NB4 (cell line): ENCODE data around the gene RPL27A.
"Not testable (repeated sequence)": the region's sequence is repeated elsewhere in the genome, so short reads cannot be mapped to it uniquely, and the experiment has no call there.

Experiments used
- DNase-seq: peaks from one replicate; pipeline ENCODE4 v3.0.0; 2010; ENCODE audit warnings: low read depth
- H3K4me3 ChIP-seq: one replicate; pipeline ENCODE4 v1.5.1; 2011; ENCODE audit warnings: mild to moderate bottlenecking, low read depth, low read length, moderate library complexity
- MYC ChIP-seq: IDR thresholded peaks from 2 replicates; pipeline ENCODE4 v1.6.1; 2011; ENCODE audit warnings: low read depth, low read length
- POLR2A ChIP-seq: IDR thresholded peaks from 2 replicates; pipeline ENCODE4 v1.6.1; 2011; ENCODE audit warnings: mild to moderate bottlenecking; ENCODE audit not compliant: insufficient read length; ENCODE audit errors: extremely low read depth
- TF ChIP-seq, protein P1 (sequence below): IDR thresholded peaks from 2 replicates; pipeline ENCODE4 v1.6.1; 2011; ENCODE audit warnings: low read depth, low read length
- TF ChIP-seq, protein P2 (sequence below): IDR thresholded peaks from one replicate; pipeline ENCODE4 v1.5.1; 2012; ENCODE audit warnings: low read depth, low read length

The RPL27A gene

DNA sequence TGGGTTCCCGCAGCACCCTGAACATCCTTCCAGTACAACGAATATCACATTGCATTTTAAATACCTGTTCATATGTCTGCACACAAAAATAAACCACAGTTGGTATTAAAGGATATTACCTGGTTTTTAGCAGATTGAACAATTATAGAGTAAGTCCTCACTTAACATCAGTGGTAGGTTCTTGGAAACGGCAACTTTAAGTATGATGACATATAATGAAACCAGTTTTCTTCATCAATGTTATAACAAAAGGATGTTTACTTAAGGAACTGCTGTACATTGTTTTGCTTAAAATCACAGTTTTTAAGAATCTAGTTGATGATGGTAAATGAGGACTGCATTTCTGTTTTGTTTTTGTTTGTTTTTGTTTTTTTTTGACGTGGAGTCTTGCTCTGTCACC lies 28.1 kb upstream of the RPL27A start:
- no peak for DNase-seq
- TF ChIP-seq POLR2A (no peak), MYC (no peak)
- TF ChIP-seq, protein P1, sequence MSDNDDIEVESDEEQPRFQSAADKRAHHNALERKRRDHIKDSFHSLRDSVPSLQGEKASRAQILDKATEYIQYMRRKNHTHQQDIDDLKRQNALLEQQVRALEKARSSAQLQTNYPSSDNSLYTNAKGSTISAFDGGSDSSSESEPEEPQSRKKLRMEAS = no peak
- TF ChIP-seq, protein P2, sequence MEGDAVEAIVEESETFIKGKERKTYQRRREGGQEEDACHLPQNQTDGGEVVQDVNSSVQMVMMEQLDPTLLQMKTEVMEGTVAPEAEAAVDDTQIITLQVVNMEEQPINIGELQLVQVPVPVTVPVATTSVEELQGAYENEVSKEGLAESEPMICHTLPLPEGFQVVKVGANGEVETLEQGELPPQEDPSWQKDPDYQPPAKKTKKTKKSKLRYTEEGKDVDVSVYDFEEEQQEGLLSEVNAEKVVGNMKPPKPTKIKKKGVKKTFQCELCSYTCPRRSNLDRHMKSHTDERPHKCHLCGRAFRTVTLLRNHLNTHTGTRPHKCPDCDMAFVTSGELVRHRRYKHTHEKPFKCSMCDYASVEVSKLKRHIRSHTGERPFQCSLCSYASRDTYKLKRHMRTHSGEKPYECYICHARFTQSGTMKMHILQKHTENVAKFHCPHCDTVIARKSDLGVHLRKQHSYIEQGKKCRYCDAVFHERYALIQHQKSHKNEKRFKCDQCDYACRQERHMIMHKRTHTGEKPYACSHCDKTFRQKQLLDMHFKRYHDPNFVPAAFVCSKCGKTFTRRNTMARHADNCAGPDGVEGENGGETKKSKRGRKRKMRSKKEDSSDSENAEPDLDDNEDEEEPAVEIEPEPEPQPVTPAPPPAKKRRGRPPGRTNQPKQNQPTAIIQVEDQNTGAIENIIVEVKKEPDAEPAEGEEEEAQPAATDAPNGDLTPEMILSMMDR = no peak
- H3K4me3 ChIP-seq = no peak overlapping the region

DNA sequence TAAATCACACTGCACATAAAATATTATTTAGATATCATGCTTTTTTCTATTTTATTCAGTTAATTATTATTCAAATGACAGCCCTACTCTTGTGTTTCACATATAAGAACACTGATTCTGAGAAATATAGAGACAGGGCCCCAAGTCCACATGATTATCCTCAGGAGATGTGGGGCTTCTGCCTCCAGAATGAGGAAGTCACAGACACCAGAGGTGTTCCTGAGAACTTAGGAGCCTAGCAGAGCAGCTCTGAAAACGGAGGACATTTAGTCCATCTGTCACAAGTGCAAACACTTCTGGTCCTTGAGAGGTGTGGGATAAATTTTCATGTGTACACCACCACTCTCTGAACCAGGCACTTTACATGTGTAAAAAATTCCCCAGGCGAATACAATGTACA lies 26.3 kb upstream of the RPL27A start:
- DNase-seq = peak; percentile 11
- no peak overlapping the region for H3K4me3 ChIP-seq
- TF ChIP-seq POLR2A = no peak
- TF ChIP-seq, protein P2 = no peak
- TF ChIP-seq, protein P1 = no peak
- no peak for TF ChIP-seq MYC

DNA sequence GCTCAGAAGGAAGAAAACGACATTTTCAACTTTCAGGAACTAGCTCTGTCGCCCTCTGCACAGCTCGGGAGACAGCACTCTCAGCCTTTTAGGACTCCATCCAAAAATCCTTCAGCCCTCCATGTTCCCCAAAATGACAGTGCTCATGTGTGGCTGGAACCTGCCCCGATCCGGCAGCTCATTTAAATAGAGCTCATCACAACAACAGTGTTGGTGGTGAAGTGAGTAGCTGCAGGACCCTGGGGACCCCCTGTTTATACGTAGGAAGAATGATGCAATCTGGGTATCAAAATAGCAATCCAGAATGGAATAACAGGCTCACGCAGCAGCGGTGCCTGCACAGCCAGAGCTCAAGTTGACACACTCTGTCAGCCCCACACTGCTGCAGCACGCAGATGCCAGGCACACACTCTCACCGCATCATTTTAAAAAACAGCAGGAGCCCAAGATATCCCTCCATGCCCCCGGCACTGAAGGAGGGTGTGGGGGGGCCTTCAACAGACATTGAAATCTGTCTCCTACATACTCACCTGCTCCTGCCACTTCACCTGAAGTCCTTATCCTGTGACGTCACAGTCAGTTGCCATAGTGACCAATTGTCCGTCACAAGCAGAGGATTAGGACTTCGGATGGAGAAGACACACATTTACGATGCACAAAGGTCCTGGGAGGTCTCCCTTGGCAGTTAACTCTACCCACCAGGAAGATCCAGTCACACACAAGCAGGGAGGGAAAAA lies 24.1 kb upstream of the RPL27A start:
- TF ChIP-seq POLR2A (no peak), MYC (no peak)
- TF ChIP-seq, protein P2 = no peak
- TF ChIP-seq, protein P1 = no peak
- no peak for DNase-seq
- H3K4me3 ChIP-seq = no peak overlapping the region

DNA sequence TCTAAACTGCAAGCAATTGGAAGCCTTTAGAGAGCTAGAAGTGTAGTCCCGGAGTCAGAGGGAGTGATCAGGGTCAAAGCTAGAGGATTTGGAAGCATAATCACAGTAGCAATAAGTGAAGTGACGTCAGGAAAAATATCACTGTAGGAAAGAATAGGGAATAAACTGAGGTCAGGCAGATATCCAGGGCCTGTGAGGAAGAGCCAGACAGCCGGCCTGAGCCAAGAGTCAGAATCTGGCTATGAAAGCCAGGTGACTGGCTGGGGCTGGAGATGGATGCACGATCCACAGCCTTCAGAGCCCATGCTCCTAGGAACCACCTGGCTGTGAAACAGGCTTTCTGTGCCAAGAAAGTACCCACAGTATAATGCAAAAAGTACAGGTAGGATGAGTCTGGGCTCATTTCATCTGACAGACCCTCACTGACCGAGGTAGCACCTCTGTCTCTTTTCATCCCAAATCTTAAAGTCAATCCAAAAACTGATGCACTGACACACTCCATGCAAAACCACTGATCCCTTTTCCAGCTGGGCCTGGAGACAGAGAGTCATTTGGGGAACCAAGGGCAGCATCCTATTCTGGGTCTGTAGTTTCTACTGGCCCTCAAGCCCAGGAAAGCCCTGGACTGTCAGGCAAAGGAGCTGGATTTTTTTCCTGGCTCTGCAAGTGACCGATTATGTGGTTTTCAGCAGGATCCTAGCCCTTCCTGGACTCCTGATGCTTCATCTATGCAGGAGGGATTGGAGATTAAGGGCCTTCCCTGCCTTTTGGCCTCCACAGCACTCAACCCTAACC lies 21.4 kb upstream of the RPL27A start:
- TF ChIP-seq, protein P1 = no peak
- TF ChIP-seq, protein P2 = no peak
- H3K4me3 ChIP-seq = no peak overlapping the region
- DNase-seq = no peak

DNA sequence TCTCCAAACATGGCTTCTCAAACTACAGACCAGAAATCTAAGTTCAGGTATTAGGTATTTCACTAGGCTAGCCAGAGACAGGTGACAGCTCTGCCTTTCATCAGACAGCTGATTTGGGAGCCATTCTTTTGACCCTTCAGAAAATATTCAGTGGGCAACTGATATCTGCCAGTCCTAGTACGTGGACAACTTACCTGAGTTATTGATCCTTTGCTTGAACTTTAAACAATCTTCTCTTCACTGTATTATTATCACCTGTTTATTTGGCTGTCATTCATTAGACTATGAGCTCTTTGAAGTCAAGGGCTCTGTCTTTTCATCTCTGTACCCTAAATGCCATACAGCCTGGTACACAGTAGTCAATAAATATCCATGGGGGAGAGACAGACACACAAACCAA lies 17.4 kb upstream of the RPL27A start:
- TF ChIP-seq, protein P1 = no peak
- TF ChIP-seq MYC = no peak
- TF ChIP-seq, protein P2 = no peak
- TF ChIP-seq POLR2A = no peak
- no peak for DNase-seq

DNA sequence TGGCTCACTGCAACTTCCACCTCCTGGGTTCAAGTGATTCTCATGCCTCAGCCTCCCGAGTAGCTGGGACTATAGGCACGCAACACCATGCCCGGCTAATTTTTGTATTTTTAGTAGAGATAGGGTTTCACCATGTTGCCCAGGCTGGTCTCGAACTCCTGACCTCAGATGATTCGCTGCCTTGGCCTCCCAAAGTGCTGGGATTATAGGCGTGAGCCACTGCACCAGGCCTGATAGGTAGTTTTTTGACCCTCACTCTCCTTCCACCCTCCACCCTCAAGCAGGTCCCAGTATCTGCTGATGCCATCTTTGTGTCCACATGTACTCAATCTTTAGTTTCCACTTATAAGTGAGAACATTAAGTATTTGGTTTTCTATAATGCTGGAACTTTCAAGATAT lies 12.5 kb upstream of the RPL27A start:
- DNase-seq, H3K4me3 ChIP-seq: not testable (repeated sequence)

More for the DNA sequence above, 17.4 kb upstream of the RPL27A start:
- no peak overlapping the region for H3K4me3 ChIP-seq
